Neural progenitor cell (in vitro differentiated cells): Measurements from ENCODE around the gene DUOX1.

Source experiments
- EZH2 ChIP-seq: fragments of 200-600 bp; sonication (generic); IDR thresholded peaks from 2 replicates; pipeline ENCODE4 v1.6.1; 2017; ENCODE audit warnings: antibody characterized with exemption, mild to moderate bottlenecking, moderate library complexity
- TF ChIP-seq, protein P1 (sequence below): fragments of 200-600 bp; sonication (generic); IDR thresholded peaks from 2 replicates; pipeline ENCODE4 v1.5.1; 2017; ENCODE audit warnings: antibody characterized with exemption, mild to moderate bottlenecking

DNA sequence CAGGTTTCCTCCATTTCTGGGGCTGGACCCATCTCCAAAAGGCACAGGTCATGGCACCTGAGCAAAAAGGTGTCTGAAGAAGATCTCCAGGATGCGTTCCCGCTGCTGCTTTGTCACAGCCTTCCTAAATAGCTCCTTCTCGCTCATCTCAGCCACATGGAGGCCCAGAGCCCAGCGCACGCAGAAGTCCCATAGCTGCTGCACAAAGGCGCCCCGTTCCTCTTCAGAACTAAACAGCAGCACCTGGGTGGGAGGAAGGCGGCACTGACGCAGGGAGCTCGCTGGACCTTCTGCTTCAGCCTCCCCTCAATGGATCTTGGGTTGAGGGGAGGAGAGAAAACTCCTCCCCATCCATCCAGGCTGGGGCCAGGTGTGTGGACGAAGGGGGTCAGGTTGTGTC, 24.2 kb upstream of the DUOX1 start:
- TF ChIP-seq, protein P1, sequence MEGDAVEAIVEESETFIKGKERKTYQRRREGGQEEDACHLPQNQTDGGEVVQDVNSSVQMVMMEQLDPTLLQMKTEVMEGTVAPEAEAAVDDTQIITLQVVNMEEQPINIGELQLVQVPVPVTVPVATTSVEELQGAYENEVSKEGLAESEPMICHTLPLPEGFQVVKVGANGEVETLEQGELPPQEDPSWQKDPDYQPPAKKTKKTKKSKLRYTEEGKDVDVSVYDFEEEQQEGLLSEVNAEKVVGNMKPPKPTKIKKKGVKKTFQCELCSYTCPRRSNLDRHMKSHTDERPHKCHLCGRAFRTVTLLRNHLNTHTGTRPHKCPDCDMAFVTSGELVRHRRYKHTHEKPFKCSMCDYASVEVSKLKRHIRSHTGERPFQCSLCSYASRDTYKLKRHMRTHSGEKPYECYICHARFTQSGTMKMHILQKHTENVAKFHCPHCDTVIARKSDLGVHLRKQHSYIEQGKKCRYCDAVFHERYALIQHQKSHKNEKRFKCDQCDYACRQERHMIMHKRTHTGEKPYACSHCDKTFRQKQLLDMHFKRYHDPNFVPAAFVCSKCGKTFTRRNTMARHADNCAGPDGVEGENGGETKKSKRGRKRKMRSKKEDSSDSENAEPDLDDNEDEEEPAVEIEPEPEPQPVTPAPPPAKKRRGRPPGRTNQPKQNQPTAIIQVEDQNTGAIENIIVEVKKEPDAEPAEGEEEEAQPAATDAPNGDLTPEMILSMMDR: no peak
- TF ChIP-seq EZH2: no peak
